Erythroblast (primary cell): Measurements from ENCODE around the gene LRIG2.

Source experiments
- GATA1 ChIP-seq: IDR thresholded peaks from 2 replicates; pipeline ENCODE4 v1.6.1; 2011; ENCODE audit warnings: low read depth, mild to moderate bottlenecking, control low read depth, low read length, moderate library complexity
- POLR2A ChIP-seq: IDR thresholded peaks from 2 replicates; pipeline ENCODE4 v1.6.1; 2011; ENCODE audit warnings: mild to moderate bottlenecking, low read length

DNA sequence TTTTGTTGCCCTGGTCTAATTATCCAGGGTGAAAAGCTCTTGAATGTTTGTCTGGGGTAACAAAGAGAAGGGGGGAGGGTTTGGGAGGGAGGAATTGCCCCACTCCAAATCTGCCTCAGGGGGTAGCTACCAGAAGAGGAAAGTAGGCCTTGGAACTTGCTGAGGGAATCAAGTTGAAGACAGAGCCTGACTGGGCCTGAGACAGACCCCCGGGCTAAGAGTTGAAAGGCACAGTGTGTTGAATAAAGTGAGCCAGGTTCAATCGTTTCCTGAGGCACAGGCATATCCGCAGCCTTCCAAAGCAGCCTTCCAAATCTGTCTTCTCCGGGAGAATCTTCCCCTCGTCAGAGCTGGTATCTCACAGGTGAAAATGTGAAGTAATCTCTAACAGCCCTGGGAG, 96.6 kb downstream of the LRIG2 start:
- TF ChIP-seq POLR2A = no peak
- no peak for TF ChIP-seq GATA1
